Measurements from ENCODE around the gene CLIC4.
"Not testable (repeated sequence)": the region's sequence is repeated elsewhere in the genome, so short reads cannot be mapped to it uniquely, and the experiment has no call there.

The CLIC4 gene

DNA sequence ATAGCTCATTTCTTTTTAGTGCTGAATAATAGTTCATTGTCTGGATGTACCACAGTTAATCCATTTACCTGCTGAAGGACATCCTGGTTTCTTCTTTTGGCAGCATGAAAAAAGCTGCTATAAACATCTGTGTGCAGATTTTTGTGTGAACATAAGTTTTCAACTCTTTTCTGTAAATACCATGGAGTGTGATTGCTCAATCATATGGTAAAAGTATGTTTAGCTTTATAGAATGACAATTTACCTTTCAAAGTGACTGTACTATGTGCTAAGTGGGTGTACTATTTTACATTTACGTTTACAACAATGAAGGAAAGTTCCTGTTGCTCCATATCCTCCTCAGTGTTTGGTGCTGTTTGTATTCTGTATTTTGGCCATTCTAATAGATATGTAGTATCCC is 135.8 kb downstream of the CLIC4 start:
- no peak overlapping the region for H3K4me3 ChIP-seq (replicated peaks; ENCODE audit: low read depth, low read length)
- no peak for DNase-seq (ENCODE audit: extremely low read depth, low read depth)
- TF ChIP-seq, protein P1, sequence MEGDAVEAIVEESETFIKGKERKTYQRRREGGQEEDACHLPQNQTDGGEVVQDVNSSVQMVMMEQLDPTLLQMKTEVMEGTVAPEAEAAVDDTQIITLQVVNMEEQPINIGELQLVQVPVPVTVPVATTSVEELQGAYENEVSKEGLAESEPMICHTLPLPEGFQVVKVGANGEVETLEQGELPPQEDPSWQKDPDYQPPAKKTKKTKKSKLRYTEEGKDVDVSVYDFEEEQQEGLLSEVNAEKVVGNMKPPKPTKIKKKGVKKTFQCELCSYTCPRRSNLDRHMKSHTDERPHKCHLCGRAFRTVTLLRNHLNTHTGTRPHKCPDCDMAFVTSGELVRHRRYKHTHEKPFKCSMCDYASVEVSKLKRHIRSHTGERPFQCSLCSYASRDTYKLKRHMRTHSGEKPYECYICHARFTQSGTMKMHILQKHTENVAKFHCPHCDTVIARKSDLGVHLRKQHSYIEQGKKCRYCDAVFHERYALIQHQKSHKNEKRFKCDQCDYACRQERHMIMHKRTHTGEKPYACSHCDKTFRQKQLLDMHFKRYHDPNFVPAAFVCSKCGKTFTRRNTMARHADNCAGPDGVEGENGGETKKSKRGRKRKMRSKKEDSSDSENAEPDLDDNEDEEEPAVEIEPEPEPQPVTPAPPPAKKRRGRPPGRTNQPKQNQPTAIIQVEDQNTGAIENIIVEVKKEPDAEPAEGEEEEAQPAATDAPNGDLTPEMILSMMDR (IDR thresholded peaks at IDR 0.05; ENCODE audit: low read depth, low read length, missing control alignments), result no peak

DNA sequence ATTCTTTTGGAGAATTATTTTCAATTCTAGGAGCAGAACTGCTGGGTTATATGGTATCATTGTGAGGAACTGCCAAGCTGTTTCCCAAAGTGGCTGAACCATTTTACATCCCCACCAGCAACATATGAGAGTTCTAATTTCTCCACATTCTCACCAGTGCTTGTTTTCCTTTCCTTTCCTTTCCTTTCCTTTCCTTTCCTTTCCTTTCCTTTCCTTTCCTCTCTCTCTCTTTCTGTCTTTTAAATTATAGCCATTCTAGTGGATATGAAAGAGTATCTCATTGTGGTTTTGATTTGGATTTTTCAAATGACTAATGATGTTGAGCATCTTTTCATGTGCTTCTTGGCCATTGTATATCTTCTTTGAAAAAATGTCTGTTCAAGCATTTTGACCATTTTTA is 139.5 kb downstream of the CLIC4 start:
- no peak overlapping the region for H3K4me3 ChIP-seq (replicated peaks; ENCODE audit: low read depth, low read length)
- TF ChIP-seq, protein P1 (IDR thresholded peaks at IDR 0.05; ENCODE audit: low read depth, low read length, missing control alignments), result no peak
- DNase-seq (ENCODE audit: extremely low read depth, low read depth), result no peak

DNA sequence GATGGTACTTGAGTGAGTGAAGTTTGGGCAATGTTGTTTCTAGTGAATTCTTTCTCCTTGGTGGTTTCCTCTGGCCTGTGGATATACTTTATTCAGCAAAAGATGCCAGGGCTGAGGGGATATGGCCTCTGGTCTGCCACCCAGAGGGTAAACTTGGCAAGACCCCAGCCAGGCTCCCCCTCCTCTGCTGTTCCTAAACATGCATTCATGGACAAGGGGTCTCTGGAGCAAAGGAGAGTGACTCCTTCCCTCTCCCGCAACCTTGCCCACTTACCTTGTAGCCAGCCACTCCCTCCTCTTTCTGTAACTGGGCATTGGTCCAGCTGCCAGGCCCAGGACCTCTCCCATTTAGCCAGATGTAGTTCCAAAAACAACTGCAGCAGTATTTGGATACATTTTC is 141.0 kb downstream of the CLIC4 start:
- TF ChIP-seq, protein P1 (IDR thresholded peaks at IDR 0.05; ENCODE audit: low read depth, low read length, missing control alignments), result no peak
- H3K4me3 ChIP-seq (replicated peaks; ENCODE audit: low read depth, low read length), result no peak overlapping the region
- DNase-seq (ENCODE audit: extremely low read depth, low read depth), result no peak

DNA sequence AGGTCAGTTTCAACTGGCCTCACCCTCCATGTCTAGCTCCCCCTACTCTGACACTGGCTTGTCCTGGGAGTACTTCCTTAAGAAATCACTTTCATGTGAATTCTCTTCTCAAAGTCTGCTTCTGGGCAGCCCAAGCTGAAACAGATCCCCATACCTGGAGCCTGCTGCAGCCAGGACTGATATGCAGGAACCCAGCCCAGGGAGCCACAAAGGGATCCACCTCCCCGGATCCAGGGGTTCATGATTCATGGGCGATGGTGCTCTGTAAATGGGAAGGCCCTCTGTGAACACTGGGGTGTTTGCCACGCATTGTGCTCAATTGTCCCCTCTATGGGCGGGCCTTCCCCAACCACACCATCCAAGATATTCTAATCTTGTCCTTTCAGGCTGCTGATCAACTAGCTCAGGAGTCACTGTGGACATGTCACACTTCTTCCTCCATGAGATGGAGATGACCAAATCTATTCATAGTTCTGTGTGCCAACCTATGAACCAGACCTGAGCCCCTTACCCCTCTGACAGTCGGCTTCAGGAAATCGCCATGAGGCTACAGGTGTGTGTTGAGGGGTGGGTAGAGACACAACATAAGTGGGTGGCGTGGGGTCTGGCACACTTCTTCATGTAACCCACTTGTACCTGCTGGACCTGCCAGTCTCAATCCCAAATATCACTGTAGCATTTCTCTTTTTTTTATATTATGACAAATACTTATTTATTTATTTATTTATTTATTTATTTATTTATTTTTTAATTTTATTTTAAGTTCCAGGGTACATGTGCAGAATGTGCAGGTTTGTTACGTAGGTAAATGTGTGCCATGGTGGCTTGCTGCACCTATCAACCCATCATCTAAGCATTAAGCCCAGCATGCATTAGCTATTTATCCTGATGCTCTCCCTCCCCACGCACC is 143.1 kb downstream of the CLIC4 start:
- no peak for DNase-seq (ENCODE audit: extremely low read depth, low read depth)
- TF ChIP-seq, protein P1 (IDR thresholded peaks at IDR 0.05; ENCODE audit: low read depth, low read length, missing control alignments), result no peak
- H3K4me3 ChIP-seq (replicated peaks; ENCODE audit: low read depth, low read length), result no peak overlapping the region

DNA sequence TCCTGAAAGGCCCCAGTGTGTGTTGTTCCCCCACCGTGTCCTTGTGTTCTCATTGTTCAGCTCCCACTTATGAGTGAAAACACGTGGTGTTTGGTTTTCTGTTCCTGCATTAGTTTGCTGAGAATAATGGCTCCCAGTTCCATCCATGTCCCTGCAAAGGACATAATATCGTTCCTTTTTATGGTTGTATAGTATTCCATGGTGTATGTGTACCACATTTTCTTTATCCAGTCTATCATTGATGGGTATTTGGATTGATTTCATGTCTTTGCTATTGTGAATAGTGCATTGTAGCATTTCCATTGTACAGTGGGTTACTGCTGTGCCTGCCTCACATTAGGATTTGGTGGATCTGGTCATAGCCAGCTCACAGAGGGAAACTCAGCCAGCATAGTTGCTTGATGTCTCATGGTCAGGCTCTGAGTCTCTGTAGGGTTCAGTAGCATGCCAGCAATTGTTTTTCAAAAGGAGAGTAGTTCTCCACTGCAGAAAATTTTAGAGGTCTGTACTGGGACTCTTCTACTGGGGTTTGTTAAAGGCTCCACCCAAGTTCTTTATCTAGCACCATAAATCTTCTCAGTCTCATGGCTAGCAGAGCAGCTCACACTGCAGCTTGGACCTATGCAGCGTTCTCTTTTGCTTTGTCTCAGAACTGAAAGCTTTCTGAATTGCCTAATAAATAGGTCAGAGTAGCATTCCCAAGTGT is 143.9 kb downstream of the CLIC4 start:
- DNase-seq (ENCODE audit: extremely low read depth, low read depth), result no peak
- H3K4me3 ChIP-seq (replicated peaks; ENCODE audit: low read depth, low read length), result no peak overlapping the region
- TF ChIP-seq, protein P1 (IDR thresholded peaks at IDR 0.05; ENCODE audit: low read depth, low read length, missing control alignments), result no peak

DNA sequence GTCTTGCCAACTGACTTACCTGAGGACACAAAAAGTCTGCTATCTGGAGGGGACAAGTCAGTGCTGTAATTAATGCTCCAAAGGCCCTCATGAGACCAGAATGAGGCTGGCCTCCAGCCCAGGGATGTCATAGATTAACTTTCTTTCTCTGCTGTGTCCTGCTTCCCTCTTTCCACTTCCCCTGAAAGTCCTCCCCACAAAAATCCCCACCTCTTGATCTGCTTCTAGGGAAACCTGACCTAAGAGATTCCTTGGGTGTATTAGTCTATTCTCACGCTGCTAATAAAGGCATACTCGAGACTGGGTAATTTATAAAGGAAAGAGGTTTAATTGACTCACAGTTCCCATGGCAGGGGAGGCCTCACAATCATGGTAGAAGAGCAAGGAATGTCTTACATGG is 145.6 kb downstream of the CLIC4 start:
- H3K4me3 ChIP-seq (replicated peaks; ENCODE audit: low read depth, low read length), result no peak overlapping the region
- TF ChIP-seq, protein P1 (IDR thresholded peaks at IDR 0.05; ENCODE audit: low read depth, low read length, missing control alignments), result no peak
- no peak for DNase-seq (ENCODE audit: extremely low read depth, low read depth)

DNA sequence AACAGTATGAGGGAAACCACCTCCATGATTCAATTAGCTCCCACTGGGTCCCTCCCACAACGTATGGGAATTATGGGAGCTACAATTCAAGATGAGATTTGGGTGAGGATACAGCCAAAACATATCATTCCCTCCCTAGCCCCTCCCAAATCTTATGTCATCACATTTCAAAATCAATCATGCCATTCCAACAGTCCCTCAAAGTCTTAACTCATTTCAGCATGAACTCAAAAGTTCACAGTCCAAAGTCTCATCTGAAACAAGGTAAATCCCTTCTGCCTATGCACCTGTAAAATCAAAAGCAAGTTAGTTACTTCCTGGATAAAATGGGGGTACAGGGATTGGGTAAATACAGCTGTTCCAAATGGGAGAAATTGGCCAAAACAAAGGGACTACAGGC is 146.1 kb downstream of the CLIC4 start:
- H3K4me3 ChIP-seq (replicated peaks; ENCODE audit: low read depth, low read length); DNase-seq (ENCODE audit: extremely low read depth, low read depth): not testable (repeated sequence)

All from HFF-Myc (cell line).